Measurements from ENCODE around the gene SUZ12. TPM values are rescaled to one million over a fixed set of nuclear protein-coding genes. Genes with fewer than 3 reads are reported as not detected.
"Not testable (repeated sequence)": the region's sequence is repeated elsewhere in the genome, so short reads cannot be mapped to it uniquely, and the experiment has no call there.

The SUZ12 gene
- total RNA-seq, 1 donor from 2014 or later, result 58.8 TPM

- TF ChIP-seq EZH2 (IDR thresholded peaks at IDR 0.05), result no peak
- no peak for TF ChIP-seq EZH2phosphoT487 (IDR thresholded peaks at IDR 0.05)
- no peak for TF ChIP-seq CTCF (IDR thresholded peaks at IDR 0.05)
- H3K9ac ChIP-seq, result no peak overlapping the region
- no peaks in the 10 kb centered on the region for H3K9me3 ChIP-seq (ENCODE audit: low read depth)
- no peaks in the 10 kb centered on the region for H4K20me1 ChIP-seq (ENCODE audit: low read depth)
- H3K4me1 Mint-ChIP-seq, result peaks cover 7% of the 10 kb centered on the region
- H3K27me3 Mint-ChIP-seq (ENCODE audit: insufficient read depth, low read depth), result peaks cover 2% of the 10 kb centered on the region
- H3K4me1 ChIP-seq, result no peaks in the 10 kb centered on the region
- no peaks in the 10 kb centered on the region for H3K79me2 ChIP-seq (ENCODE audit: low read depth)
- DNase-seq (ENCODE audit: low spot score), result no peak
- no peak overlapping the region for H3K27ac ChIP-seq
- no peak overlapping the region for H2AFZ ChIP-seq (replicated peaks)
- no peaks in the 10 kb centered on the region for H3K36me3 Mint-ChIP-seq
- H3K27ac Mint-ChIP-seq, result no peak overlapping the region
- no peak overlapping the region for H3K4me3 ChIP-seq
- peaks cover 3% of the 10 kb centered on the region for H3F3A ChIP-seq (ENCODE audit: low read depth)
- no peaks in the 10 kb centered on the region for H3K27me3 ChIP-seq
- H3K9me3 Mint-ChIP-seq, result peaks cover 5% of the 10 kb centered on the region
- no peak overlapping the region for H3K4me2 ChIP-seq
- H3K4me3 Mint-ChIP-seq, result no peak overlapping the region
- no peaks in the 10 kb centered on the region for H3K36me3 ChIP-seq
These were observed 21.2 kb upstream of the SUZ12 start for GRCh38 chr17:31915456-31916100.

- no peaks in the 10 kb centered on the region for H3K36me3 Mint-ChIP-seq
- TF ChIP-seq EZH2phosphoT487 (IDR thresholded peaks at IDR 0.05) (no peak), CTCF (IDR thresholded peaks at IDR 0.05) (no peak), EZH2 (IDR thresholded peaks at IDR 0.05) (no peak)
- no peak for DNase-seq (ENCODE audit: low spot score)
- no peak overlapping the region for H3K9ac ChIP-seq
- peaks cover 7% of the 10 kb centered on the region for H3K4me1 Mint-ChIP-seq
- peaks cover 5% of the 10 kb centered on the region for H3K9me3 Mint-ChIP-seq
- no peaks in the 10 kb centered on the region for H3K27me3 ChIP-seq
- H3K27ac Mint-ChIP-seq, result no peak overlapping the region
- no peaks in the 10 kb centered on the region for H3K79me2 ChIP-seq (ENCODE audit: low read depth)
- H3K27me3 Mint-ChIP-seq (ENCODE audit: insufficient read depth, low read depth), result peaks cover 2% of the 10 kb centered on the region
- H3K4me3 Mint-ChIP-seq, result no peak overlapping the region
- no peaks in the 10 kb centered on the region for H4K20me1 ChIP-seq (ENCODE audit: low read depth)
- H3K9me3 ChIP-seq (ENCODE audit: low read depth), result no peaks in the 10 kb centered on the region
- no peak overlapping the region for H3K4me2 ChIP-seq
- no peaks in the 10 kb centered on the region for H3K4me1 ChIP-seq
- H3K36me3 ChIP-seq, result no peaks in the 10 kb centered on the region
- H2AFZ ChIP-seq (replicated peaks), result no peak overlapping the region
- peaks cover 3% of the 10 kb centered on the region for H3F3A ChIP-seq (ENCODE audit: low read depth)
- H3K27ac ChIP-seq, result no peak overlapping the region
- H3K4me3 ChIP-seq, result no peak overlapping the region
These were observed 20.2 kb upstream of the SUZ12 start for GRCh38 chr17:31916491-31917064.

DNA sequence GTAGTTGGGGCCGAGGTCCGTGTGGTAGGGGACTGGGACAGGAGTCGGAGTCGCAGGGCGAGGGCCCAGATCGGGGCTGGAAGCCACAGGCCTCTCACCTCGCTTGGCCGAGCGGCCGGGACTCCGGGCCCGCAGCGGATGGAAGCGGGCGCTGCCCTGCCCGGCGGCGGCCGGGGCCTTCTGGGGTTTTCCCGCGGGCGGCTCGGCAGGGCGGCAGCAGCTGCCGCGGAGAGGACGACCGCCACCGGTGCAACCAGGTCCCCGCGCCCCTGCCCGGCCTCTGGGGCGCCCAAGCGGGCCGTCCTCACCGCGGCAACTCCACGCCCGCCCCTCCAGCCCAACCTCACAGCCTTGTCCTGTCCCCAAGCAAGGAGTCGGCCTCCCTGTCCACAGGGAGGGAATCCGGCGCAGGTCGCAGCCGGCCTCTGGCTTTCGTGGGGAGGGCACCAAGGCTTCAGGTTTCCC is 19.7 kb upstream of the SUZ12 start:
- H3K4me3 Mint-ChIP-seq, result no peak overlapping the region
- Histone ChIP-seq H3K27me3 (no peaks in the 10 kb centered on the region), H3K36me3 (no peaks in the 10 kb centered on the region), H3K9me3 (ENCODE audit: low read depth) (no peaks in the 10 kb centered on the region), H3K27ac (no peak overlapping the region), H3K4me3 (no peak overlapping the region), H2AFZ (replicated peaks) (no peak overlapping the region), H3K79me2 (ENCODE audit: low read depth) (no peaks in the 10 kb centered on the region), H3K4me1 (no peaks in the 10 kb centered on the region), H3K9ac (no peak overlapping the region), H3F3A (ENCODE audit: low read depth) (peaks cover 3% of the 10 kb centered on the region), H3K4me2 (no peak overlapping the region), H4K20me1 (ENCODE audit: low read depth) (no peaks in the 10 kb centered on the region)
- H3K27ac Mint-ChIP-seq, result no peak overlapping the region
- H3K9me3 Mint-ChIP-seq, result peaks cover 5% of the 10 kb centered on the region
- H3K4me1 Mint-ChIP-seq, result peaks cover 7% of the 10 kb centered on the region
- no peak for DNase-seq (ENCODE audit: low spot score)
- no peak for TF ChIP-seq EZH2phosphoT487 (IDR thresholded peaks at IDR 0.05)
- TF ChIP-seq CTCF (IDR thresholded peaks at IDR 0.05), result no peak
- TF ChIP-seq EZH2 (IDR thresholded peaks at IDR 0.05), result no peak
- peaks cover 2% of the 10 kb centered on the region for H3K27me3 Mint-ChIP-seq (ENCODE audit: insufficient read depth, low read depth)
- H3K36me3 Mint-ChIP-seq, result no peaks in the 10 kb centered on the region

GRCh38 chr17:31917721-31918120 is 19.1 kb upstream of the SUZ12 start:
- not testable (repeated sequence) for H3K9me3 ChIP-seq (ENCODE audit: low read depth); H3K36me3 Mint-ChIP-seq; H3K36me3 ChIP-seq; H3K9ac ChIP-seq; H3K9me3 Mint-ChIP-seq; DNase-seq (ENCODE audit: low spot score); H3K4me1 ChIP-seq; H4K20me1 ChIP-seq (ENCODE audit: low read depth); H2AFZ ChIP-seq (replicated peaks); H3K4me2 ChIP-seq; H3F3A ChIP-seq (ENCODE audit: low read depth); H3K27ac Mint-ChIP-seq; H3K4me1 Mint-ChIP-seq; H3K79me2 ChIP-seq (ENCODE audit: low read depth); H3K27me3 ChIP-seq; H3K27ac ChIP-seq; H3K27me3 Mint-ChIP-seq (ENCODE audit: insufficient read depth, low read depth); H3K4me3 ChIP-seq; H3K4me3 Mint-ChIP-seq

Data from neural progenitor cell (in vitro differentiated cells).